H1 (cell line): ENCODE results near the gene KIF1B. TPM values are rescaled to one million over a fixed set of nuclear protein-coding genes. Genes with fewer than 3 reads are reported as not detected.

Experiments used
- CTCF ChIA-PET: fragments of 300-600 bp; sonication (Branson Sonifier 250); formaldehyde crosslinking; loops from one replicate; lab custom pipeline; 2021; ENCODE audit not compliant: partially characterized antibody; lab: Charles Lee
- POLR2A ChIA-PET: fragments of 300-600 bp; sonication (Branson Sonifier 250); formaldehyde crosslinking; loops from one replicate; lab custom pipeline; 2021; ENCODE audit warnings: inconsistent platforms; ENCODE audit not compliant: partially characterized antibody; lab: Charles Lee
- DNase-seq, 2 experiments: peaks; one replicate each; pipeline versions ENCODE4 v3.0.0 to v3.0.0-alpha.2; 2010 to 2022; ENCODE audit warnings: low spot score in 2 of 2, low read depth in 1 of 2, mixed read lengths in 1 of 2
- FAIRE-seq: peaks from 2 replicates; lab custom pipeline; 2011; peaks lifted over from hg19 to GRCh38; lab: Jason Lieb, UNC
- H2AFZ ChIP-seq: 2 replicates; pipeline ENCODE4 v1.8.1; 2012; ENCODE audit warnings: low read length, inconsistent platforms
- H2AK5ac ChIP-seq: 2 replicates; pipeline ENCODE4 v1.6.1; 2013; ENCODE audit warnings: low read depth, low read length
- H2BK120ac ChIP-seq: replicated peaks from 2 replicates; pipeline ENCODE3; 2013; ENCODE audit warnings: low read depth, low read length, inconsistent platforms
- H2BK12ac ChIP-seq: 2 replicates; pipeline ENCODE4 v1.6.1; 2013; ENCODE audit warnings: low read depth, low read length
- H2BK15ac ChIP-seq: 2 replicates; pipeline ENCODE4 v1.6.1; 2013; ENCODE audit warnings: low read length
- H2BK20ac ChIP-seq: 2 replicates; pipeline ENCODE4 v1.6.1; 2013; ENCODE audit warnings: low read length
- H2BK5ac ChIP-seq: 2 replicates; pipeline ENCODE4 v1.6.1; 2013; ENCODE audit warnings: low read depth, low read length
- H3K14ac ChIP-seq: 2 replicates; pipeline ENCODE4 v1.6.1; 2013; ENCODE audit warnings: inconsistent platforms; ENCODE audit not compliant: insufficient read length
- H3K18ac ChIP-seq: 2 replicates; pipeline ENCODE4 v1.6.1; 2013; ENCODE audit warnings: low read length; ENCODE audit errors: extremely low read depth
- H3K23ac ChIP-seq: 2 replicates; pipeline ENCODE4 v1.6.1; 2013; ENCODE audit warnings: inconsistent platforms; ENCODE audit not compliant: insufficient read length
- H3K23me2 ChIP-seq: 2 replicates; pipeline ENCODE4 v1.6.1; 2013; ENCODE audit warnings: low read depth, low read length
- H3K27ac ChIP-seq: 2 replicates; pipeline ENCODE4 v1.6.1; 2011; ENCODE audit warnings: low read depth, low read length, inconsistent platforms
- H3K27me3 ChIP-seq, 4 experiments: replicated peaks in 1 of 4; 1 replicate in 1 of 4; 2 replicates in 3 of 4; pipeline versions ENCODE4 v1.6.1 to v1.8.1; 2011 to 2013; ENCODE audit warnings: low read length in 3 of 4, mild to moderate bottlenecking in 3 of 4, inconsistent platforms in 2 of 4, mixed read lengths in 2 of 4, moderate library complexity in 1 of 4; ENCODE audit not compliant: control insufficient read depth in 3 of 4, insufficient read depth in 3 of 4; ENCODE audit errors: extremely low read depth in 1 of 4
- H3K36me3 ChIP-seq, 4 experiments: 2 replicates each; pipeline versions ENCODE4 v1.6.1 to v1.8.1; 2011 to 2013; ENCODE audit warnings: mild to moderate bottlenecking in 4 of 4, low read length in 3 of 4, moderate library complexity in 2 of 4, control low read depth in 1 of 4, inconsistent platforms in 1 of 4; ENCODE audit not compliant: insufficient read depth in 4 of 4, control insufficient read depth in 2 of 4
- H3K4ac ChIP-seq: replicated peaks from 2 replicates; pipeline ENCODE3; 2013; ENCODE audit warnings: low read length, low read depth, mixed read lengths, inconsistent platforms; ENCODE audit not compliant: insufficient read length
- H3K4me1 ChIP-seq, 4 experiments: replicated peaks in 1 of 4; 1 replicate in 1 of 4; 2 replicates in 3 of 4; pipeline versions ENCODE4 v1.6.1 to v1.8.1; 2011 to 2013; ENCODE audit warnings: low read length in 3 of 4, inconsistent platforms in 2 of 4, mixed read lengths in 1 of 4; ENCODE audit not compliant: insufficient read depth in 4 of 4, control insufficient read depth in 3 of 4
- H3K4me2 ChIP-seq, 2 experiments: 2 replicates each; pipeline versions ENCODE4 v1.6.1 to v1.8.1; 2011 to 2013; ENCODE audit warnings: low read depth in 2 of 2, low read length in 2 of 2, control low read depth in 1 of 2, inconsistent platforms in 1 of 2, mild to moderate bottlenecking in 1 of 2; ENCODE audit not compliant: insufficient read depth in 1 of 2
- H3K4me3 ChIP-seq, 4 experiments: fragments of 200-600, 300-600 bp in 1 of 4; sonication (generic), shearing (Covaris generic), sonication (Bioruptor Twin) in 1 of 4; 2 replicates each; pipeline versions ENCODE4 v1.5.1 to v1.8.1; 2011 to 2016; ENCODE audit warnings: low read length in 4 of 4, low read depth in 3 of 4, control low read depth in 2 of 4, inconsistent platforms in 2 of 4, mild to moderate bottlenecking in 2 of 4, mixed read lengths in 1 of 4, moderate library complexity in 1 of 4; ENCODE audit not compliant: insufficient read depth in 2 of 4; ENCODE audit errors: extremely low read depth in 1 of 4
- H3K56ac ChIP-seq: replicated peaks from 2 replicates; pipeline ENCODE3; 2013; ENCODE audit warnings: low read depth, mild to moderate bottlenecking, mixed read lengths, low read length, inconsistent platforms; ENCODE audit not compliant: insufficient read length
- H3K79me1 ChIP-seq: 2 replicates; pipeline ENCODE4 v1.6.1; 2013; ENCODE audit warnings: low read depth, low read length, control low read depth
- H3K79me2 ChIP-seq, 2 experiments: 2 replicates each; pipeline versions ENCODE4 v1.6.1 to v1.8.1; 2012 to 2013; ENCODE audit warnings: low read length in 2 of 2, mild to moderate bottlenecking in 2 of 2, inconsistent platforms in 1 of 2; ENCODE audit not compliant: insufficient read depth in 2 of 2, control insufficient read depth in 1 of 2
- H3K9ac ChIP-seq, 4 experiments: replicated peaks in 1 of 4; 1 replicate in 1 of 4; 2 replicates in 3 of 4; pipeline versions ENCODE4 v1.6.1 to v1.8.1; 2011 to 2013; ENCODE audit warnings: low read depth in 3 of 4, low read length in 3 of 4, control low read depth in 2 of 4, mild to moderate bottlenecking in 2 of 4, moderate library complexity in 2 of 4, inconsistent platforms in 1 of 4; ENCODE audit errors: extremely low read depth in 1 of 4
- H3K9me3 ChIP-seq, 2 experiments: 2 replicates each; pipeline versions ENCODE4 v1.6.1 to v1.8.1; 2012 to 2013; ENCODE audit warnings: mild to moderate bottlenecking in 2 of 2, moderate library complexity in 2 of 2, control low read depth in 1 of 2, inconsistent platforms in 1 of 2, low read depth in 1 of 2, low read length in 1 of 2, mixed read lengths in 1 of 2; ENCODE audit not compliant: insufficient read depth in 2 of 2
- H4K20me1 ChIP-seq, 2 experiments: replicated peaks in 1 of 2; 2 replicates each; pipeline versions ENCODE3 to v1.8.1; 2011 to 2013; ENCODE audit warnings: inconsistent platforms in 2 of 2, low read length in 2 of 2, mild to moderate bottlenecking in 1 of 2; ENCODE audit not compliant: insufficient read depth in 2 of 2, control insufficient read depth in 1 of 2
- H4K5ac ChIP-seq: 2 replicates; pipeline ENCODE4 v1.6.1; 2013; ENCODE audit warnings: low read length, low read depth, mixed read lengths, inconsistent platforms; ENCODE audit not compliant: insufficient read length
- H4K8ac ChIP-seq: 2 replicates; pipeline ENCODE4 v1.8.0; 2013; ENCODE audit warnings: mild to moderate bottlenecking, moderate library complexity, low read length, inconsistent platforms; ENCODE audit not compliant: insufficient read depth; ENCODE audit errors: extremely low read depth
- H4K91ac ChIP-seq: replicated peaks from 2 replicates; pipeline ENCODE3; 2013; ENCODE audit warnings: low read length, mixed read lengths, inconsistent platforms; ENCODE audit not compliant: insufficient read length
- CREB1 ChIP-seq: IDR thresholded peaks from 2 replicates; pipeline ENCODE4 v1.6.1; 2012; ENCODE audit warnings: inconsistent platforms
- EP300 ChIP-seq, 2 experiments: IDR thresholded peaks; 1 replicate in 1 of 2; 2 replicates in 1 of 2; pipeline ENCODE4 v1.6.1; 2011 to 2012; ENCODE audit warnings: low read depth in 2 of 2, low read length in 2 of 2, mild to moderate bottlenecking in 2 of 2, borderline replicate concordance in 1 of 2, inconsistent platforms in 1 of 2, moderate library complexity in 1 of 2
- EZH2 ChIP-seq: fragments of 200-600 bp; sonication (generic); IDR thresholded peaks from 2 replicates; pipeline ENCODE4 v1.7.1; 2012; ENCODE audit warnings: low read depth, mild to moderate bottlenecking, moderate library complexity, low read length, inconsistent platforms; ENCODE audit not compliant: severe bottlenecking
- FOSL1 ChIP-seq: IDR thresholded peaks from 2 replicates; pipeline ENCODE4 v1.6.1; 2011; ENCODE audit warnings: mild to moderate bottlenecking, low read depth, low read length, moderate library complexity; ENCODE audit not compliant: insufficient read depth
- GABPA ChIP-seq: IDR thresholded peaks from 2 replicates; pipeline ENCODE4 v1.6.1; 2011; ENCODE audit warnings: mild to moderate bottlenecking, low read length, moderate library complexity, borderline replicate concordance; ENCODE audit not compliant: insufficient read depth
- KDM4A ChIP-seq: IDR thresholded peaks from one replicate; pipeline ENCODE4 v1.7.1; 2012; ENCODE audit warnings: low read depth, mild to moderate bottlenecking, moderate library complexity, low read length, inconsistent platforms; ENCODE audit not compliant: severe bottlenecking
- PHF8 ChIP-seq: fragments of 200-600 bp; sonication (generic); conservative IDR thresholded peaks from 2 replicates; pipeline ENCODE4 v1.7.1; 2012; ENCODE audit warnings: low read depth, mild to moderate bottlenecking, inconsistent platforms, low read length, moderate library complexity
- POLR2A ChIP-seq, 2 experiments: IDR thresholded peaks; 1 replicate in 1 of 2; 2 replicates in 1 of 2; pipeline ENCODE4 v1.6.1; 2011; ENCODE audit warnings: low read depth in 2 of 2, low read length in 2 of 2, mild to moderate bottlenecking in 2 of 2; ENCODE audit errors: control extremely low read depth in 1 of 2
- RBBP5 ChIP-seq: IDR thresholded peaks from 2 replicates; pipeline ENCODE4 v1.7.1; 2012; ENCODE audit warnings: low read depth, mild to moderate bottlenecking, inconsistent platforms, low read length, moderate library complexity, borderline replicate concordance
- TAF7 ChIP-seq: optimal IDR thresholded peaks from 2 replicates; pipeline ENCODE3; 2011; ENCODE audit warnings: low read depth, mild to moderate bottlenecking, inconsistent platforms, low read length, moderate library complexity, borderline replicate concordance
- TBP ChIP-seq: IDR thresholded peaks from 2 replicates; pipeline ENCODE4 v1.6.1; 2011; ENCODE audit warnings: low read depth, low read length, improper control_type of control experiment
- WGBS, 2 experiments: shearing (Covaris generic) in 1 of 2; methylation state at CpG; one replicate each; pipeline versions ENCODE4 v1.1.6 to v1.1.7; 2013 to 2015; ENCODE audit warnings: low lambda C conversion rate in 2 of 2, mixed read lengths in 2 of 2, inconsistent platforms in 1 of 2, low coverage in 1 of 2, missing lambda C conversion rate in 1 of 2; ENCODE audit not compliant: insufficient replicate concordance in 2 of 2, insufficient coverage in 1 of 2, insufficient read length in 1 of 2; ENCODE audit errors: extremely low coverage in 1 of 2, missing lambda C conversion rate in 1 of 2; 5-methylcytosine and 5-hydroxymethylcytosine counted together
- polyA plus RNA-seq, 7 experiments: library from polyadenylated mRNA; depleted of rRNA in 3 of 7; stranded (reverse) in 5 of 7; unstranded in 2 of 7; fragments of >200 nt in 5 of 7; fragments of 200-250 nt in 2 of 7; gene quantifications; 1 replicate in 5 of 7; 2 replicates in 1 of 7; 4 replicates in 1 of 7; pipeline versions ENCODE4 v1.2.1 to v1.2.3, GENCODE V29; 2011 to 2013; ENCODE audit warnings: missing spikeins in 2 of 7, mixed read lengths in 2 of 7
- total RNA-seq: library from RNA; stranded (reverse); fragmentation: NEBNext Ultra II Directional; extraction: Animal tissue kit (Norgen Biotek cat#: 25700); gene quantifications from 2 replicates; pipeline ENCODE4 v1.2.1, GENCODE V29; 2021

Gene KIF1B
- total and polyA plus RNA-seq, 2 of the 8 experiments (the other 6 are each of a cell fraction or from before 2014, with no cell fraction given): 39.1 to 74.2 TPM

GRCh38 chr1:10398734-10399443, 188.5 kb downstream of the KIF1B start, which contains the start of gene PGD:
Gene PGD (plus strand): TSS chr1:10399064. CDS start chr1:10399118, 54 bp downstream.
- H2BK12ac ChIP-seq: 0 out of 2 replicates have a peak within 1 kb of the TSS, but pooled peaks have one; percentile 29
- H3K9ac ChIP-seq: peak within 1 kb of the TSS; percentile 58 to 91 (median 76)
- H3K14ac ChIP-seq: no peak within 1 kb of the TSS
- 1% methylated on average over 54 of the region's 76 CpGs; no CpG with 5 or more reads in 1 of the 2 experiments for WGBS, 2 experiments
- FAIRE-seq (no peak), DNase-seq (peak; percentile 87 to 99)
- H2AK5ac ChIP-seq: no peak within 1 kb of the TSS
- H3K4me1 ChIP-seq: peaks cover 0 to 7% (median 5%) of the 10 kb centered on the region in 4 experiments; a peak in 5 of 7 replicates
- no peaks in the 10 kb centered on the region; the same call in 1 of the 2 replicates for H3K79me1 ChIP-seq
- H3K23ac ChIP-seq: no peak within 1 kb of the TSS
- peak within 1 kb of the TSS; percentile 47 for H4K91ac ChIP-seq
- H3K36me3 ChIP-seq: peaks cover 5 to 30% (median 16%) of the 10 kb centered on the region in 4 experiments
- H2BK20ac ChIP-seq: no peak within 1 kb of the TSS
- H3K27ac ChIP-seq: peak within 1 kb of the TSS; percentile 90
- H3K18ac ChIP-seq: peak within 1 kb of the TSS; percentile 97
- H3K56ac ChIP-seq: peak within 1 kb of the TSS; percentile 75
- H4K8ac ChIP-seq: peak within 1 kb of the TSS; percentile 66; the same call in 1 of the 2 replicates
- H2BK5ac ChIP-seq: peak within 1 kb of the TSS; percentile 82
- H2AFZ ChIP-seq: peak within 1 kb of the TSS; percentile 64; the same call in 1 of the 2 replicates
- peak within 1 kb of the TSS; percentile 53; the same call in 1 of the 2 replicates for H2BK15ac ChIP-seq
- H3K27me3 ChIP-seq: no peaks in the 10 kb centered on the region
- peak within 1 kb of the TSS; percentile 98 for H4K5ac ChIP-seq
- ChIA-PET CTCF (interaction anchor here (1.3 to 2.8 kb wide), 5 partner anchors 10 to 95 kb away, joined by 3 to 22 read pairs (median 11); partner anchors contain the start of gene CENPS), POLR2A (interaction anchor here (0.6 to 6.5 kb wide), 18 partner anchors 10 to 678 kb away, joined by 3 to 72 read pairs (median 4); partner anchors contain the start of genes CENPS, DFFA and KIF1B)
- no peak within 1 kb of the TSS for H2BK120ac ChIP-seq
- H3K23me2 ChIP-seq: peaks cover 9% of the 10 kb centered on the region; the same call in 1 of the 2 replicates
- peaks cover 10 to 26% of the 10 kb centered on the region in 2 experiments for H3K79me2 ChIP-seq
- H3K4ac ChIP-seq: peak within 1 kb of the TSS; percentile 87
- no peaks in the 10 kb centered on the region; a peak in 1 of 4 replicates for H3K9me3 ChIP-seq
- peaks cover 3 to 6% of the 10 kb centered on the region in 2 experiments for H4K20me1 ChIP-seq
- peak within 1 kb of the TSS; percentile 84 to 99 (median 95) for H3K4me3 ChIP-seq
- H3K4me2 ChIP-seq: peak within 1 kb of the TSS; percentile 82 to 91
- TF ChIP-seq EP300 (IDR thresholded peaks at IDR 0.05; ENCODE audit: borderline replicate concordance in 1 of 2, low read depth in 2 of 2, low read length in 2 of 2): no peak
- TF ChIP-seq RBBP5: peak; percentile 88; the same call in 1 of the 2 replicates
- peak; percentile 79 for TF ChIP-seq CREB1
- peak; percentile 74 for TF ChIP-seq PHF8
- peak; percentile 91 for TF ChIP-seq TBP
- no peak for TF ChIP-seq EZH2
- TF ChIP-seq KDM4A: peak; percentile 95
- peak; percentile 54 for TF ChIP-seq TAF7
- no peak for TF ChIP-seq FOSL1
- no peak for TF ChIP-seq GABPA
- peak; percentile 90 to 94 for TF ChIP-seq POLR2A (IDR thresholded peaks at IDR 0.05; ENCODE audit: control extremely low read depth in 1 of 2, low read depth in 2 of 2, low read length in 2 of 2)
